NCI-H1694 treated with DMSO at 0.1 percent for 48 hours (cell line): ENCODE measurements around the gene GOSR2.

Experiments used
- DNase-seq: peaks from one replicate; lab custom pipeline; 2025; lab: John Stamatoyannopoulos, UW

GOSR2 gene

DNA sequence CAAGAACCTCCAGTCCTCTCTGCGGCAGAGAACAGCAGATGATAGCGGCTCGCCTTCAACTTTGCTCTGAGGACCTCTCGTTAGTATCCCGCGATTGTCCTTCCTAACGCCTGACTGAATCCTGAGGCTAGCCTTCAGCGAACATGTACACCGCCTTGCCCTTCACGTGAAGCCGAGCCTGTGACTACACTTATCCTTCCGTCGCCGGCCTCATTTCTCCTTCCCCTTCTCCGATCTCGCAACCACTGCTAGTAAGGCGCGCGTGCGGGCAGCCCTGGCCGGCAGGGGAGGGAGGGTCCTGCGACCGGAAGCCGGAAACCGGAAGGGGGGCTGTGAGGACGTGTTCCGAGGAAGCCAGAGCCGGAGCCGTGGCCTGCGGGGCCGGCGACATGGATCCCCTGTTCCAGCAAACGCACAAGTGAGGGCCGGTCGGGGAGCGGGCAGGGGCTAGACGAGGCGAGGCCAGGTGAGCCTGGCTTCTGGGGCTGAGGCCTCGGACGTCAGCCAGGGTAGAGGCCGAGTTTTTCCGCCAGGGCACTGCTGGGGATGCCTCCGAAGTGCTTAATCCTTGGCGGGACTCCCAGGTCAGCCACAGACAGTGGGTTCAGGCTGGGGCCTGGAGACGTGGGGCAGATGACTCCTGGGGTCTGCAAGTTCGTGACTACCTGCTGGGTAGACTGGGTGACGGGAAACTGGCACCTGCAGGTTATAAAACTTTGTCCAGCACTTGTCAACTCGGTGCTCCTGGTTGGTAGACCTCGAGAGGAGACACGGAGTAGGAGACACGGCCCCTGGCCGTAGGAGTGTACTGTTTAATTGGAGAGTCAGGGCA lies at the start of gene GOSR2:
Gene GOSR2, plus strand, starts transcription at position 357 of the 832 bp plus-strand sequence. Its CDS starts 33 bp downstream, at position 390.
- peak; percentile 96 for DNase-seq

GRCh38 chr17:46873941-46874645 lies 48.9 kb upstream of the GOSR2 start:
- DNase-seq, result no peak

DNA sequence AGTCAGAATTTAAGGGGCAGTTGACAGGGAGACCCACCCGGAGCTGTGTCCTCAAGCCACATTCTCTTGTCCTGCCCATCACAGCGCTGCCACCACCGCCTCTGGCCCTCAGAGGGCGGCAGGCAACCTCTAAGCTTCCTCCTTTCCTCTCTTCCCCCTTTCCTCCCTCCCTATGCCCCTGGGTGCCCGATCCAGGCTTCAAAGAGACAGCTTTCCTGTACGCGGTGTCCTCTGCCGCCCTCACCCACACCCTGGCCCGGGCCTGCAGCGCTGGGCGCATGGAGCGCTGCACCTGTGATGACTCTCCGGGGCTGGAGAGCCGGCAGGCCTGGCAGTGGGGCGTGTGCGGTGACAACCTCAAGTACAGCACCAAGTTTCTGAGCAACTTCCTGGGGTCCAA lies 48.1 kb upstream of the GOSR2 start:
- no peak for DNase-seq

- DNase-seq, result no peak
These were observed 47.1 kb upstream of the GOSR2 start for GRCh38 chr17:46875849-46876352.

DNA sequence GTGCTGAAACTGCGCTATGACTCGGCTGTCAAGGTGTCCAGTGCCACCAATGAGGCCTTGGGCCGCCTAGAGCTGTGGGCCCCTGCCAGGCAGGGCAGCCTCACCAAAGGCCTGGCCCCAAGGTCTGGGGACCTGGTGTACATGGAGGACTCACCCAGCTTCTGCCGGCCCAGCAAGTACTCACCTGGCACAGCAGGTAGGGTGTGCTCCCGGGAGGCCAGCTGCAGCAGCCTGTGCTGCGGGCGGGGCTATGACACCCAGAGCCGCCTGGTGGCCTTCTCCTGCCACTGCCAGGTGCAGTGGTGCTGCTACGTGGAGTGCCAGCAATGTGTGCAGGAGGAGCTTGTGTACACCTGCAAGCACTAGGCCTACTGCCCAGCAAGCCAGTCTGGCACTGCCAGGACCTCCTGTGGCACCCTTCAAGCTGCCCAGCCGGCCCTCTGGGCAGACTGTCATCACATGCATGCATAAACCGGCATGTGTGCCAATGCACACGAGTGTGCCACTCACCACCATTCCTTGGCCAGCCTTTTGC lies 46.5 kb upstream of the GOSR2 start:
- no peak for DNase-seq

GRCh38 chr17:46876926-46877325 lies 46.0 kb upstream of the GOSR2 start:
- no peak for DNase-seq

- DNase-seq, result no peak
These were observed 45.5 kb upstream of the GOSR2 start for GRCh38 chr17:46877466-46877865.

DNA sequence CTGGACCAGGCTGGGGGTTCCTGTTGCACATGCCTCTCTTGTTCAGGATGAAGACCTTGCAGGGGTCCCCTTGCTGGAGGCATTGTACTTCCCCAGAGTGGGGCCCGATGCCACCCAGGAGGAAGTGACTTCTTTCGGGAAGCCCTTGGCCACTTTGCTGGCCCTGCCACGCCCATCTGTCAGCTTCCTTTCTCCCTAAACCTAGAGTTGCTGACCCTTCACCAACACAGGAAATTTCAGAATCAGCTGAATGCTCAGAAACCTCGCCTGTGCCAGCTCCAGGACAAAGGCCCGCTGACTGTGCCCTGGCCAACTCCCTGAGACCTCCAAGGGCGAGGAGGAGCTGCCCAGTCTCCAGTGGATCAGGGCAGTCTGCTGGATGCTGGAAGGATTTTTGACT lies 44.9 kb upstream of the GOSR2 start:
- DNase-seq, result no peak

DNA sequence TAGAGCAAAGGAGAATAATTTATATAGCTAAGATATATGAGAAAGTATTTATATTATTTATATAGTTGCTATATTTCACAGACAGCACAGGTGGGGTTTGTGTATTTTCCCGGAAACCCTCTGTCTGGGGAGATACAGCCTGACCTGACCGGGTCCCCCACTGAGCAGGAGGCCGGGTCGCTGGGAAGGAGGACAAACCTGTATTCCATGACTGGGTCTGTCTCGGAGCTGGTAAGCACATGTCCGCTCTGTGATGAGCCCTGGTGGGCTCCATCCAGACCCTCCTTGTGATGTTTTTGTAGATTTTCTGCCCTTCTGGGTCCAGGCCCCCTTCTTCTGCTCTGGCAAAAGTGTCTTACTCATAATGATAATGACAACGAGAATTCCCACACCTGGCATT lies 43.9 kb upstream of the GOSR2 start:
- DNase-seq, result no peak

GRCh38 chr17:46881015-46881414 lies 41.9 kb upstream of the GOSR2 start:
- DNase-seq, result no peak

GRCh38 chr17:46882666-46883065 lies 40.3 kb upstream of the GOSR2 start:
- no peak for DNase-seq

DNA sequence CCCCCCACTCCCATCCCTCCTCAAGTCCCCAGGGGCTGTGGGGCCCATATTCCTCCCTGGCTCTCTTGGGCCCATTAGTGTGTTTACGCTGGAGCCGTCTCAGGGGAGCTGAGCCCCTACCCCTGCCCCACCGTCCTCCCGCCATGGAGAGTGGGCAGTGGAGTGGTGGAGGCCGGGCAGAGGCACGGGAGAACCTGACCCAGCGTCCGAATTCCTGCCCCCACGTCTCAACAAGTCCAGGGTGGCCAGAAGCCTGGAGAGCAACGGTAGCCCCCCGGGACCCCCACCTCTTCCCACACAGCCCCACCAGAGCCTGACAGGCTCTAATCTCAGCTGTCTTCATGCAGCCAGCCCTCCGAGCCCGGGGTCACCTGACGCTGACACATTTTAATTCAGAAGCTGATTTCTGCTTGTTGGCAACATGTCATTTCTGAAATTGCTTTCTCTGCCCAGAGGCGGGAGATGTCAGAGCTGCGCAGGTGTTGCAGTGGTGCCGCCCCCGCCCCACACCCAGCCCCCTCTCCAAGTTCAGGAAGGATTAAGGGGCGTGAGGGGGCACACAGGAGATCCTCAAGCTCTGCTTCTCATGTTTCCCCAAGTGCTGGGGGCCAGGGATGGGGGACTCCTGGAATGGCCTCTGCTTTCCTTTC lies 39.0 kb upstream of the GOSR2 start:
- no peak for DNase-seq

DNA sequence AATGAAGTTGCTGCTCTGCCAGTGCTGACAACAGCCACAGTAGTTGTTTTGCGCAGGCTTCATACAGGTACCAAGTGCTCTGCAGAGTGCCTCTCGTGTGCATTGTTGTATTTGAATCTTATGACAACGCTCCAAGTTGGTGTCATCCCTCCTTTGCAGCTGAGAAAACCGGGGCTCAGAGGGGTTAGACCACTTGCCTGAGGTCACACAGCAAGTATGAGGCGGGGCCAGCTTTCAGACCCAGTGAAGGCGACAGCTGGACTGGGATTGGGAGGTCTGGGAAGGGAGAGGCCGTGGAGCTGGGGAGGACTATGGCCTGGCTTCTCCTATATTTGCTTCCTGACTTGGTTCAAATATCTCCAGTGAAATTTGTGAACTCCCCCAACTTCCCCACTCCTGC lies 38.4 kb upstream of the GOSR2 start:
- DNase-seq, result no peak

GRCh38 chr17:46885415-46886309 lies 37.3 kb upstream of the GOSR2 start:
- DNase-seq, result no peak

DNA sequence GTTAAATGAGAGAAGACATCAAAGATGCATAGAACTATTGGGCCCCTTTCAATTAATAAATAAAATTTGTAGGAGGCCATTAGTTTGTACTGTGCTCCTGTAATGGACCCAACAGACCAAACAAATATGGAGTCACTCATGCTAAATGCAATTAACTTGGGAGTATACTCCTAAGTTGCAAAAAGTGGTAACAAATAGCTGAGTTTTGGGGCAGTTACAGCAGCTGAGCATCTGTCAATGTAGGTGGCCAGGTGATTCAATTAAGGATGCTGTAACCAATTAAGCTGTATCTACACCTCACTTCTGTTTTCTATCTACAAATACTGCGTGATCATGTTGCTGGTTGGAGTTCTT lies 36.7 kb upstream of the GOSR2 start:
- DNase-seq, result no peak

GRCh38 chr17:46887717-46888116 lies 35.2 kb upstream of the GOSR2 start:
- no peak for DNase-seq

- no peak for DNase-seq
These were observed 34.2 kb upstream of the GOSR2 start for GRCh38 chr17:46888727-46889126.

GRCh38 chr17:46889519-46889918 lies 33.4 kb upstream of the GOSR2 start:
- no peak for DNase-seq

DNA sequence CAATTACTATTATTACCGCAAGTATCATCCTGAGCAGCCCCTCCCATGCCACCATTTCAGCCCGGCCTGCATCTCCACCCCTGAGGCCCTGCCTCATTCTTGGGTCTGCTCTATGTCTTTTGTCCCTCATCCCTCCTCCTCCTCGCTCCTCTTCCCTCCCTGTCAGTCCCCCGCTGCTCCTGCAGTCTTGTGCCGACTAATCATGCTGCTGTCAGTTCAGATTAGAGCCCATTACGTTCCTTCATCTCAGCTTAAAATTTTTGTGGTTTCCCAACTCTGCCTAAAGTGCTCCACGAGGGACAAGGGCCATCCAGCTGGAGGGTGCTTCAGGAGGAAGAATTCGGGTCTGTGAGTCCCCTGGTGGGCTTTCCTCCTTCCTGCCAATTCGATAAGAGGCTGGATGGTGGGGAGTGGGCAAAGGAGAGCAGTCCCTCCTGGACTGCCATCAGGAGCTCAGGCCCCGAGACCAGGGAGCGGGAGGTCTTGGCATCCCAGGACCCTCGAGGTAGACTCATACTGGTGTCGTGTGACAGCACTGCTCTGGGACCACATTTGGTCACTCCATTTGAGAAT lies 32.9 kb upstream of the GOSR2 start:
- DNase-seq, result no peak

- no peak for DNase-seq
These were observed 32.3 kb upstream of the GOSR2 start for GRCh38 chr17:46890638-46891037.

GRCh38 chr17:46892192-46892703 lies 30.7 kb upstream of the GOSR2 start:
- no peak for DNase-seq
